ENCODE data around the gene EPHA7. TPM values are rescaled to one million over a fixed set of nuclear protein-coding genes. Genes with fewer than 3 reads are reported as not detected.

Gene EPHA7
- total RNA-seq, 1 donor from 2014 or later: not detected

DNA sequence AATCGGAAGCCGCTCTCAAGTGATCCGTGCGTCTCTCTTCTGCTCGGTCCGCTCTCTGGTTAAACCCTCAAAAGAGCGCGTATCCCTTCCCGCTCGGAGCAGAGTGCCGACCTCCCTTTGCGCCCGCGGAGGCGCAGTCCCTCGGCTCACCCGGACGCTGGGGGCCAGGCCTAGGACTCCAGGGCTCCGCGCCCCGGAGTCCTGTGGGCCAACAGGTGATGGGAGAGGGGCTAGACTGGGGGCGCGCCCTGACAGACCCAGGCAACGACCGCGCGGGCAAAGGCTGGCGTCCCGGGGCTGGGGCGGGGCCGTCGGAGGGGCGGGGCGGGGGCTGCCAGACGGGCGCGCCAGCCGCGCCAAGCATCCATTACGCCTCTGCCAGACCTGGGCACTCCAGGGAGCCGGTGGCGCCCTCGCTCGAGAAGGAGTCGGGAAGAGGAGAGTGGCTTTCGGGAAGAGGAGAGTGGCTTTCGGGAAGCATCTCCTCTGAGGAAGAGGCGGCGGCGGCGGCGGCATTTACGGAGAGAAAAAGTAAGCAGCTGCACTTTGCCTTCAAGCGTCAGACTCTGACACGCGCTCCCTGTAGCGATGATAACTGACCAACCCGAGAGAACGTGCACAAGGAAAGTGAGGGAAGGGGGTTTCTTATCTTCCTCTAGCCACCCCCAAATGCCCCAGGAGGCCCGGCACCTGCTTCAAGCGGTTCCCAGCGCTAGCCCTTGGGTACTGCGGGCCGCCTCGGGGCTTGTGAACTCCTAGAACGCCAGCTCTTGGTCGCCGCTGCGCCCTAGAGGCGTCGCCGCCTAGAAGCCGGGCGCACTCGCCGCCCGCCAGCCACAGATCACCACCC is 2.6 kb downstream of the EPHA7 start:
- Mint-ChIP-seq H3K4me3 (peak overlapping the region; percentile 51), H3K9me3 (no peaks in the 10 kb centered on the region), H3K4me1 (peaks cover 11% of the 10 kb centered on the region), H3K27ac (no peak overlapping the region), H3K36me3 (ENCODE audit: low read depth) (no peaks in the 10 kb centered on the region), H3K27me3 (peaks cover 56% of the 10 kb centered on the region)
- DNase-seq: no peak
- intact Hi-C loops (cut with micrococcal nuclease): no loop called here

DNA sequence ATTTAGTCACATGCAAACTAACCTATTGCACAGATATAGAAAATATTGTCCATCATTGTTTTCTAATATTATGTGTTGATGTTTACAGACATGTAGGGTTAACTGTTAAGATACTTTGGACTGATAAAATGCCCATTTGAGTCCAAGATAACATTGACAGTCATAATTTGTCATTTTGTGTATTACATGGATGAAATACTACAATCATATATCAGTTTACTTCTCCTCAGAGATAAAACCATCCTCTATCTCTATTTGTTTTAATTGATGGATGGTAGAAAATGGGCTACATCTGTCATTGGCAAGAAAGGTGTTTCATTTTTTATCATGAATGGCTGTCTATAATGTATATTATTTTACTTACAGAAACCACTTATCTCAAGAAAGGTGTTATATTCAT is 6.2 kb downstream of the EPHA7 start:
- intact Hi-C loops (cut with micrococcal nuclease): no loop called here
- H3K4me3 Mint-ChIP-seq: no peak overlapping the region
- peaks cover 6% of the 10 kb centered on the region for H3K4me1 Mint-ChIP-seq
- no peaks in the 10 kb centered on the region for H3K9me3 Mint-ChIP-seq
- no peaks in the 10 kb centered on the region for H3K36me3 Mint-ChIP-seq (ENCODE audit: low read depth)
- peaks cover 28% of the 10 kb centered on the region for H3K27me3 Mint-ChIP-seq
- no peak overlapping the region for H3K27ac Mint-ChIP-seq
- no peak for DNase-seq

DNA sequence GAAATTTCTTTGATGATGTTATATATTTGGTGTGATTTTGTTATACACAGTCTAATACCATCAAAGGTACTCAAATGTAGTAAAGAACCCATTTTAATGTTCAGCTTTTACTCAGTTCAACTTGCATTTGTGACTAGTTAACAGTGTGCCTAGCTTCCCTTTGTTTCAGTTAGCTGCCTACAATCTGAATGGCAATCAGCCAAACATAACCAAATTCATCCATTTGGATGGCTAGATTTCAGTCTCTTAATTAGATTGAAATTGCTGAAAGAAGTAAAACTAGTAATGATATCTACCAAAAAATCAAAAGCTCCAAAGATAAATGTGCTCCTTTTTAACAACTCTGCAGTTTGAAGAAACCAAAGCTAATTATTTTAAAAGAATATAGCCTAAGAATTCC is 6.9 kb downstream of the EPHA7 start:
- Mint-ChIP-seq H3K9me3 (no peaks in the 10 kb centered on the region), H3K27ac (no peak overlapping the region), H3K4me3 (no peak overlapping the region), H3K4me1 (peaks cover 3% of the 10 kb centered on the region), H3K27me3 (peaks cover 22% of the 10 kb centered on the region), H3K36me3 (ENCODE audit: low read depth) (no peaks in the 10 kb centered on the region)
- no peak for DNase-seq
- intact Hi-C loops (cut with micrococcal nuclease): no loop called here

DNA sequence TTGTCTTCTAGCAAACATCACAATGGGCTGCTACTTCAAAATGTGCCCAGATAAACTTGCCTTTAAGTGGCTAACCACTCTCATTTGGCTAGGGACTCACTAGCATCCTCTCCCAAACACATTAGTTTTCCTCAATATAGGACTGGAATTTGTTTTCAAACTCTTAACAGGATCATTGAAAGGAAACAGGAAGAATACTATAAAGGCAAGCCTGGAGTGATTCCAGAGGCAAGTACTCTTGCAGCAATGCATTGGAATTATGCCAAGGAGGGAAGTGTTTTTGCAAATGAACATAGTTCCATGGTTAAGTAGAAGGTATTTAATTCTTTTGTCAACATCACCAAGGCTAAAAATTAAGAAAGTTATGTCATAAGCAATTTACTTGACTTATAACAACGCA is 12.2 kb downstream of the EPHA7 start:
- no peak overlapping the region for H3K4me3 Mint-ChIP-seq
- no peaks in the 10 kb centered on the region for H3K36me3 Mint-ChIP-seq (ENCODE audit: low read depth)
- no peaks in the 10 kb centered on the region for H3K27me3 Mint-ChIP-seq
- H3K9me3 Mint-ChIP-seq: no peaks in the 10 kb centered on the region
- no peak for DNase-seq
- no peaks in the 10 kb centered on the region for H3K4me1 Mint-ChIP-seq
- H3K27ac Mint-ChIP-seq: no peak overlapping the region
- intact Hi-C loops (cut with micrococcal nuclease): no loop called here

- no peaks in the 10 kb centered on the region for H3K36me3 Mint-ChIP-seq (ENCODE audit: low read depth)
- no peaks in the 10 kb centered on the region for H3K9me3 Mint-ChIP-seq
- no peaks in the 10 kb centered on the region for H3K4me1 Mint-ChIP-seq
- no peak overlapping the region for H3K27ac Mint-ChIP-seq
- H3K27me3 Mint-ChIP-seq: no peaks in the 10 kb centered on the region
- intact Hi-C loops (cut with micrococcal nuclease): no loop called here
- no peak overlapping the region for H3K4me3 Mint-ChIP-seq
- no peak for DNase-seq
Observed at GRCh38 chr6:93403390-93403789, 16.0 kb downstream of the EPHA7 start.

DNA sequence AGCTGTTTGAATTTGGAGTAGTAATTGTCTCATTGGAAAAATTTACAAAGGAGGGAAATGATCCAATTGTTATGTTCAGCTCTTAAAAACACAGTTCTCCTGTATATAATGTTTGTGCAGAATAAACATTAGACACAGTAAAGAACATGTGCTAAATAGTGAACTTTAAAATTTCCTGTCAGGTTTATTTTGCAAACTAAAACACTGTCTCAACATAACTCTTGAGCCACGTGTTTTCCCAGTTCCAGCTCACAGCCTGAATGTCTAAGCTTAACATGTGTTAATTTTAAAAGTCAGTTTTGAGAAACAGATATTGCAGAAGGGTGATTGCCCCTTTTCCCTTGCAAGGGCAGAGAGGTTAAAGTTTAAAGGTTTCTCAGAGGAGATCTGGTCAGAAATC is 20.6 kb downstream of the EPHA7 start:
- no peaks in the 10 kb centered on the region for H3K4me1 Mint-ChIP-seq
- DNase-seq: no peak
- no peak overlapping the region for H3K4me3 Mint-ChIP-seq
- H3K9me3 Mint-ChIP-seq: no peaks in the 10 kb centered on the region
- H3K27me3 Mint-ChIP-seq: no peaks in the 10 kb centered on the region
- intact Hi-C loops (cut with micrococcal nuclease): no loop called here
- no peaks in the 10 kb centered on the region for H3K36me3 Mint-ChIP-seq (ENCODE audit: low read depth)
- H3K27ac Mint-ChIP-seq: no peak overlapping the region

- Mint-ChIP-seq H3K9me3 (no peaks in the 10 kb centered on the region), H3K27ac (no peak overlapping the region), H3K36me3 (ENCODE audit: low read depth) (no peaks in the 10 kb centered on the region), H3K27me3 (no peaks in the 10 kb centered on the region), H3K4me3 (no peak overlapping the region), H3K4me1 (no peaks in the 10 kb centered on the region)
- DNase-seq: no peak
- intact Hi-C loops (cut with micrococcal nuclease): no loop called here
Observed at GRCh38 chr6:93394471-93394870, 24.9 kb downstream of the EPHA7 start.

GRCh38 chr6:93393554-93394074 is 25.7 kb downstream of the EPHA7 start:
- no peaks in the 10 kb centered on the region for H3K27me3 Mint-ChIP-seq
- H3K4me1 Mint-ChIP-seq: no peaks in the 10 kb centered on the region
- no peak overlapping the region for H3K4me3 Mint-ChIP-seq
- no peaks in the 10 kb centered on the region for H3K36me3 Mint-ChIP-seq (ENCODE audit: low read depth)
- DNase-seq: no peak
- no peak overlapping the region for H3K27ac Mint-ChIP-seq
- intact Hi-C loops (cut with micrococcal nuclease): no loop called here
- no peaks in the 10 kb centered on the region for H3K9me3 Mint-ChIP-seq

GRCh38 chr6:93392797-93393196 is 26.6 kb downstream of the EPHA7 start:
- Mint-ChIP-seq H3K36me3 (ENCODE audit: low read depth) (no peaks in the 10 kb centered on the region), H3K9me3 (no peaks in the 10 kb centered on the region), H3K27ac (no peak overlapping the region), H3K27me3 (no peaks in the 10 kb centered on the region), H3K4me1 (no peaks in the 10 kb centered on the region), H3K4me3 (no peak overlapping the region)
- DNase-seq: no peak
- intact Hi-C loops (cut with micrococcal nuclease): no loop called here

GRCh38 chr6:93391965-93392364 is 27.4 kb downstream of the EPHA7 start:
- DNase-seq: no peak
- Mint-ChIP-seq H3K27me3 (no peaks in the 10 kb centered on the region), H3K36me3 (ENCODE audit: low read depth) (no peaks in the 10 kb centered on the region), H3K4me1 (no peaks in the 10 kb centered on the region), H3K27ac (no peak overlapping the region), H3K9me3 (peaks cover 7% of the 10 kb centered on the region), H3K4me3 (no peak overlapping the region)
- intact Hi-C loops (cut with micrococcal nuclease): no loop called here

DNA sequence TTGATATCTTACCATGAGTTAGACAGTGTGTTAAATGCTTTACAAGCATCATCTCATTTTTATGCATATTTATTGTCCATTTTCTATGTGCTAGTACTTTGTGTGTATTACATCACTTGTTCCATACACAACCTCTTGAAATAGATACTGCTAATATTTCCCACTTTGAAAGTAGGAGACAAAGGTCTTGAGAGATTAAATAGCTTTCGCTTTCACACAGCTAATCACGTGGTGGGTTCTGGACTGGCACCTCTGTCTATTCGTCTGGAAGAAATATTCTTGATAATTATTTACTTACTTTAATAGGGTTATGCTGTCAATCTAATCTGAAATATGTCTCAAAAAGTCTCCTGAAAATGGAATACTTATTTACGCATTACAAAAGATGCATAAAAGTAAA is 30.2 kb downstream of the EPHA7 start:
- Mint-ChIP-seq H3K9me3 (peaks cover 7% of the 10 kb centered on the region), H3K36me3 (ENCODE audit: low read depth) (no peaks in the 10 kb centered on the region), H3K4me3 (no peak overlapping the region), H3K27ac (no peak overlapping the region), H3K27me3 (no peaks in the 10 kb centered on the region), H3K4me1 (no peaks in the 10 kb centered on the region)
- intact Hi-C loops (cut with micrococcal nuclease): no loop called here
- no peak for DNase-seq

- Mint-ChIP-seq H3K27ac (no peak overlapping the region), H3K9me3 (peaks cover 7% of the 10 kb centered on the region), H3K27me3 (no peaks in the 10 kb centered on the region), H3K4me3 (no peak overlapping the region), H3K36me3 (ENCODE audit: low read depth) (no peaks in the 10 kb centered on the region), H3K4me1 (no peaks in the 10 kb centered on the region)
- no peak for DNase-seq
- intact Hi-C loops (cut with micrococcal nuclease): no loop called here
Observed at GRCh38 chr6:93388070-93388469, 31.3 kb downstream of the EPHA7 start.

DNA sequence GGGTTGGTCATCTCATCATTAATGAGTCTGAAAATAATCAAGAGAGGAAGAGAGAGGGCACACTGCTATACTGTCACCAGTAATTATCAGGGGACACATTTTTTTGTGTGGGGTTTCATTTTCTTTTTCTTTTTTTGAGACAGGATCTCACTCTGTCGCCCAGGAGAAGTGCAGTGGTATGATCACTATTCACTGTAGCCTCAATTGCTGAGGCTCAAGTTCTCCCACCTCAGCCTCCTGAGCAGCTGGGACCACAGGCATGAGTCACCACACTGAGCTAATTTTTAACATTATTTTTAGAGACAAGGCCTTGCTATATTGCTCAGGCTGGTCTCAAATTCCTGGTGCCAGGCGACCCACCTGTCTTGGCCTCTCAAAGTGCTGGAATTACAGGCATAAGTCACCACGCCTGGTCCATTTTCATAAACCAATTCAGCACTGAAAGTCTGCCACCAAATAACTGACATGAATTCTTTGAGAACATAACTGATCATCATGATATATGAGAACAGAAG is 43.3 kb downstream of the EPHA7 start:
- H3K4me3 Mint-ChIP-seq: no peak overlapping the region
- no peak overlapping the region for H3K27ac Mint-ChIP-seq
- no peak for DNase-seq
- H3K9me3 Mint-ChIP-seq: no peaks in the 10 kb centered on the region
- intact Hi-C loops (cut with micrococcal nuclease): no loop called here
- no peaks in the 10 kb centered on the region for H3K4me1 Mint-ChIP-seq
- no peaks in the 10 kb centered on the region for H3K27me3 Mint-ChIP-seq
- no peaks in the 10 kb centered on the region for H3K36me3 Mint-ChIP-seq (ENCODE audit: low read depth)

DNA sequence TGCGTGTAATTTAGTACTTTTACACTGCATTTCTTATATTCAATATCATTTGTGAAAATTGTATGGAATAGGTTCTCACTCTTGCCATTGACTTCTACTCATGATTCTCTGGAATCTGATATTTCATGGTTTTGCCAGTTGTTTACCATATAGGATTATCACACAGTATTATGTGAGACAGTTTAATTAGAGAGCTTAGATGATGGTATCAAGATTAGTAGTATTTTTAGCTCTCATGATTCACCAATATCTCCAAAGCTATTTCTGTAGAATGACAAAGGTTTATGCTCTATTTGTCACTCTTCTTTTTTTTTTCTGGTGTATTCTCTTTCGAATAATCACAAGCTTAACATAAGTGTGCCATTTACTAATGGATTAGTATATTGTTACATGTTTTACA is 45.9 kb downstream of the EPHA7 start:
- intact Hi-C loops (cut with micrococcal nuclease): no loop called here
- Mint-ChIP-seq H3K27ac (no peak overlapping the region), H3K36me3 (ENCODE audit: low read depth) (no peaks in the 10 kb centered on the region), H3K9me3 (no peaks in the 10 kb centered on the region), H3K4me3 (no peak overlapping the region), H3K4me1 (no peaks in the 10 kb centered on the region), H3K27me3 (no peaks in the 10 kb centered on the region)
- no peak for DNase-seq

- H3K4me3 Mint-ChIP-seq: no peak overlapping the region
- intact Hi-C loops (cut with micrococcal nuclease): no loop called here
Observed at GRCh38 chr6:93371756-93372155, 47.6 kb downstream of the EPHA7 start.

More at GRCh38 chr6:93371756-93372155, 47.6 kb downstream of the EPHA7 start:
- no peaks in the 10 kb centered on the region for H3K36me3 Mint-ChIP-seq (ENCODE audit: low read depth)
- no peak for DNase-seq
- no peaks in the 10 kb centered on the region for H3K4me1 Mint-ChIP-seq
- no peaks in the 10 kb centered on the region for H3K27me3 Mint-ChIP-seq
- no peak overlapping the region for H3K27ac Mint-ChIP-seq
- H3K9me3 Mint-ChIP-seq: no peaks in the 10 kb centered on the region

Measured in activated CD4-positive, alpha-beta T cell treated with anti-CD3 and anti-CD28 coated beads, Interleukin-2, amount 10 ng/mL, durations not matched to agents 24 days and 14 days (primary cell).